ENCODE results near the gene HDAC4. TPM values are rescaled to one million over a fixed set of nuclear protein-coding genes. Genes with fewer than 3 reads are reported as not detected.

The HDAC4 gene
- total RNA-seq, 1 experiment from 2014 or later, result 40.1 TPM

DNA sequence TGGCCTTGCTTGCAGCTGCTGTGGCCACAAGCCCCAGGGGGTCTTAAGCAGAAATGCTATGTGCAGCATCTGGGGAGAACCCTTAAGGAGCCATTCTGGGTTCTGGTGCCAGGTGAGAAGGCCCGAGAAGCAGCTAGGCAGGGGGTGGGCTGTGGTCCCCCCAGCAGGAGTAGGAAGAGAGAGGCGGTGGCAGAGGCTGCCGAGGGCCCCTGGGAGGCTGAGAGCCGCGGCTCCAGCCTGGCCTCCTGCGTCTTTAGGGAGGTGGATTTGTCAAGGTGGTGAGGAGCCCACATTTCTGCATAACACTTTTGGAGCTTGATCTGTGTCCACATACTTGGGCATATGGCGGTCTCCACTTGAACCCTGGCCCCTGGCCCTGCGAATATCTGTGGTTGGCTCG lies 356.5 kb downstream of the HDAC4 start:
- DNase-seq (ENCODE audit: low read depth, low spot score) (no peak), ATAC-seq (no peak)
- Histone ChIP-seq H3K27me3 (ENCODE audit: control insufficient read depth, insufficient read depth, low read length) (no peaks in the 10 kb centered on the region), H3K27ac (ENCODE audit: low read length) (no peak overlapping the region), H3K4me1 (ENCODE audit: control insufficient read depth, insufficient read depth, low read length) (no peaks in the 10 kb centered on the region), H3K9me3 (ENCODE audit: control insufficient read depth, insufficient read depth, low read depth, low read length) (no peaks in the 10 kb centered on the region), H3K4me3 (ENCODE audit: low read depth in 2 of 2, low read length in 2 of 2) (no peak overlapping the region), H3K36me3 (ENCODE audit: control insufficient read depth, insufficient read depth, low read length) (no peaks in the 10 kb centered on the region)
- intact Hi-C loops (cut with micrococcal nuclease; ENCODE audit: unreplicated experiment), result no loop called here
- no peak for TF ChIP-seq SIN3A (IDR thresholded peaks at IDR 0.05; ENCODE audit: borderline replicate concordance, insufficient read depth, low read depth, low read length)
- no peak for TF ChIP-seq TCF7L2 (IDR thresholded peaks at IDR 0.05; ENCODE audit: low read depth, low read length)
- TF ChIP-seq, protein P1, sequence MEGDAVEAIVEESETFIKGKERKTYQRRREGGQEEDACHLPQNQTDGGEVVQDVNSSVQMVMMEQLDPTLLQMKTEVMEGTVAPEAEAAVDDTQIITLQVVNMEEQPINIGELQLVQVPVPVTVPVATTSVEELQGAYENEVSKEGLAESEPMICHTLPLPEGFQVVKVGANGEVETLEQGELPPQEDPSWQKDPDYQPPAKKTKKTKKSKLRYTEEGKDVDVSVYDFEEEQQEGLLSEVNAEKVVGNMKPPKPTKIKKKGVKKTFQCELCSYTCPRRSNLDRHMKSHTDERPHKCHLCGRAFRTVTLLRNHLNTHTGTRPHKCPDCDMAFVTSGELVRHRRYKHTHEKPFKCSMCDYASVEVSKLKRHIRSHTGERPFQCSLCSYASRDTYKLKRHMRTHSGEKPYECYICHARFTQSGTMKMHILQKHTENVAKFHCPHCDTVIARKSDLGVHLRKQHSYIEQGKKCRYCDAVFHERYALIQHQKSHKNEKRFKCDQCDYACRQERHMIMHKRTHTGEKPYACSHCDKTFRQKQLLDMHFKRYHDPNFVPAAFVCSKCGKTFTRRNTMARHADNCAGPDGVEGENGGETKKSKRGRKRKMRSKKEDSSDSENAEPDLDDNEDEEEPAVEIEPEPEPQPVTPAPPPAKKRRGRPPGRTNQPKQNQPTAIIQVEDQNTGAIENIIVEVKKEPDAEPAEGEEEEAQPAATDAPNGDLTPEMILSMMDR (IDR thresholded peaks at IDR 0.05), result no peak
- no peak for TF ChIP-seq POLR2AphosphoS5 (IDR thresholded peaks at IDR 0.05; ENCODE audit: low read depth, low read length)
- no TSS peak for BruUV-seq (replicated peaks)
- ChIA-PET CTCF (no interaction called here), POLR2A (no interaction called here)
- in situ Hi-C loops (cut with HindIII; ENCODE audit: low pct_unique_long_range_greater_than_20kb, low sequenced_read_pairs), result no loop called here

DNA sequence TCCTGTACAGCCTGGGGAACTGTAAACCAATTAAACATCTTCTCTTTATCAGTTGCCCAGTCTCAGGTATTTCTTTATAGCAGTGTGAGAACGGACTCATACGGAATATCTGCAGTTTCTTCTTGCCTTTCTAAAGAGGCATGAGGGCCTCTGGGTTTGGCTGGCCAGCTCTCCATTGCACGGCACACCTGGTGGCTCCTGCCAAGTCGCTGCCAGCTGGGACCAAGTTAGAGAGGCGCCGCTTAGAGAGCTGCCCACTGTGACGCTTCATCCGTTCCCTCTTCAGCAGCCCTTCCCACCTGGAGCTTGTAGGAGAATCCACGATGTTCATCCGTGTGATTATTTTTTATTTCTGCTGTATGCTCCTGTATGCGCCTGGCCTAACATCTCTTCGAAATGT lies 357.5 kb downstream of the HDAC4 start:
- H3K27me3 ChIP-seq (ENCODE audit: control insufficient read depth, insufficient read depth, low read length), result no peaks in the 10 kb centered on the region
- in situ Hi-C loops (cut with HindIII; ENCODE audit: low pct_unique_long_range_greater_than_20kb, low sequenced_read_pairs) (no loop called here), intact Hi-C loops (cut with micrococcal nuclease; ENCODE audit: unreplicated experiment) (no loop called here)
- H3K4me3 ChIP-seq (ENCODE audit: low read depth in 2 of 2, low read length in 2 of 2), result no peak overlapping the region
- H3K9me3 ChIP-seq (ENCODE audit: control insufficient read depth, insufficient read depth, low read depth, low read length), result no peaks in the 10 kb centered on the region
- BruUV-seq (replicated peaks), result no TSS peak
- no peaks in the 10 kb centered on the region for H3K4me1 ChIP-seq (ENCODE audit: control insufficient read depth, insufficient read depth, low read length)
- ATAC-seq, result no peak
- ChIA-PET POLR2A (no interaction called here), CTCF (no interaction called here)
- TF ChIP-seq POLR2AphosphoS5 (IDR thresholded peaks at IDR 0.05; ENCODE audit: low read depth, low read length) (no peak), SIN3A (IDR thresholded peaks at IDR 0.05; ENCODE audit: borderline replicate concordance, insufficient read depth, low read depth, low read length) (no peak), TCF7L2 (IDR thresholded peaks at IDR 0.05; ENCODE audit: low read depth, low read length) (no peak), REST (IDR thresholded peaks at IDR 0.05; ENCODE audit: insufficient read depth in 1 of 2, low read depth in 2 of 2, low read length in 1 of 2) (no peak)
- TF ChIP-seq, protein P1 (IDR thresholded peaks at IDR 0.05), result no peak
- H3K36me3 ChIP-seq (ENCODE audit: control insufficient read depth, insufficient read depth, low read length), result no peaks in the 10 kb centered on the region
- H3K27ac ChIP-seq (ENCODE audit: low read length), result no peak overlapping the region
- DNase-seq (ENCODE audit: low read depth, low spot score), result no peak
